EL (cell line): Measurements from ENCODE around the gene EPHA10.
"Not testable (repeated sequence)": the region's sequence is repeated elsewhere in the genome, so short reads cannot be mapped to it uniquely, and the experiment has no call there.

Source experiments
- DNase-seq: peaks from one replicate; pipeline ENCODE4 v3.0.0-alpha.2; 2016

The EPHA10 gene

DNA sequence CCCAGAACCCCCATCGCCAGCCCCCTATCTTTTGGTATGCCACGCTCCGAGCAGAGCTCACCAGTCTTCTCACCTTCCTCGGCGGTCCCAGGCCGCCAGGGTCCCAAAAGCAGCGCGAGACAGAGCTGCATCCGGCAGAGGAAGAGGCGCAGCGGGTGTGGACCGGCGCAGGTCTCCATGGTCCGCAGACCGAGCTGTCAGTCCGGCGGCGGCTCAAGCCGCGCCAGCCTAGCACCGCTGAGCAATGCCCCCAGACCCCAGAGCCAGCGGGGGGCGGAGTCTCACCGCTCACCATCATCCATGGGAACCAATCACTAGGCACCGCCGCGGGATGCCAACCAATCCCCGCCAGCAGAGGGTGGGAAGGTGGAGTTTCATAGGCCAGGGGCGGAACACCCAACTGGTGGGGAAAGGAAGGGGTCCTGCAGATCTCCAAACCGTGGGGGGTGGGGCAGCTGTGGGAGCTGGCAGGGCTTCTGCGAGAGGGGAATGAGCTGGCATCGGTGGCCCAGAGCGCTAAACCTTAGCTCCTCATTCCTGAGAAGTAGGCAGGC, at the start of gene EPHA10:
Gene EPHA10, minus strand, starts transcription at position 233 of the 554 bp plus-strand sequence. Its CDS starts 54 bp downstream, at position 179.
- DNase-seq = no peak

DNA sequence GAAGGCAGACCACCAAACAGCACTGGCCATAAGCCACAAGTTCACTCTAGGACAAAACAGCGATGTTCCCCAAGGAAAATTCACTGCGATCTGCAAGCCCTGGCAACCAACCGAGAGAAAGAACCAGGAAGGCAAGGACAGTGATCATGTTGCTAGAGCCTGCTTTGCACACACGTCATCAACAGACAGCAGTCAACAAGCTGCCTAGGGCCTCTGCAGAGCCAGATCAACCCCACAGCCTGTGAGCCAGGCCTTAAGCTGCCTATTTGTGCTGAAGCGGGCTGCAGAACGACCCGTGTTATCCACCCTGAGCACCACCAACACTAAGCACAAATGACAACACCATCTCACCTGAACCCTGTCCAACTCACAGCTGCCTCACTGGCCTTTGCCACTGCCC, 49.3 kb upstream of the EPHA10 start:
- no peak for DNase-seq

DNA sequence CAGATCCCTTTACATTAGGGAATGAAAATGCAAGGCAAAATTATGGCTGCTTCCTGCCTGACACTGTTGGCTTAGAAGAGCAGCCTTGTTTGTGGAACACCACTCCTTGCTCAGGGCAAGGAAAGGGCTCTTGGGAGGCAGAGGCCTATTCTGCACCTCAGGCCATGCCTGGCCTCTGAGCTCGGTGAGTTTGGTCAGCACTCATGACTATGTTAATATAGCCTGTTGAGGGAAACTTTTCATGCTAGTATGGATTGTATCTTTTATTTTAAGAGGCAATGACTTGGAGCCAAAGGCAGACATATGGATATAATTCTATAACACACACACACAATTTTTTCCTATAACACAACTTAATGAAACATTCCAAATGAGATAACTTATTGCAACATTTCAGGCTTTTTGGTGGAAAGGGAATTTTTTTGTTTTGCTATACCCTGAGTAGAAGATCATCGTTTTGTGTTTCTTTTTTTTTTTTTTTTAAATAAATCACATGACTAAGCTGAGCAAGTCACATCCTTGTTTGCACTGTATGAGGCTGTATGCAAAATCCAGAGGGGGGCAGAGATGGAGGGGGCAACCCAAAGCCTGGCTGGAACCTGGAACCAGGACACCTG, 48.7 kb upstream of the EPHA10 start:
- DNase-seq = no peak

DNA sequence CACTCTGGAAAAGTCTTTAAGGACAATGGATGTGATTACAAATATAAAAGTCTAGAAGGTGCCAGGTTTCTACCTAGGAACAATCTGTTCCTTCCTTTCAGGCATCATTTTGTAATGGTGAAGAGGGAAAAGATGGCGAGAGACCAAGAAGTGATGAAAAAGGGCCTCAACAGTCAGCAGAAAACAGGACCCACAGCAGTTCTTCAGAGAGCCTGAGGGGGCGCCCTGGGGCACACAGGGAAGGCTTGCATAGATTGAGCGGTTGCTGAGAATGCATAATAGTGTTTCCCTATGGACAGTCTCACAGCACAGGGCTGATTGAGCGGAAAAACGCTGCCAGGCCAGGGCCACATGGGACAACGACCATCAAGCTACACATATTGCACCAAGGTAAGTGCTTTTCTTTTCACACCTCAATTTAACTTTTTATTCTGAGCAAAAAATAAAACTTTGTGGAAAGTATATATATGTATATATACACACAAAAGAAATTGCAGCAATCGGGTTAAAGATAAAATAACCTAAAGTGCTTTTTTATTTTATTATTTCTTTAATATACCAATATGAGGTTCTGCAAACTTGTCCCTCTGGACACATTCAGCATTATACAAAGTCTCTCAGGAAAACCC, 46.2 kb upstream of the EPHA10 start:
- peak; percentile 77 for DNase-seq

DNA sequence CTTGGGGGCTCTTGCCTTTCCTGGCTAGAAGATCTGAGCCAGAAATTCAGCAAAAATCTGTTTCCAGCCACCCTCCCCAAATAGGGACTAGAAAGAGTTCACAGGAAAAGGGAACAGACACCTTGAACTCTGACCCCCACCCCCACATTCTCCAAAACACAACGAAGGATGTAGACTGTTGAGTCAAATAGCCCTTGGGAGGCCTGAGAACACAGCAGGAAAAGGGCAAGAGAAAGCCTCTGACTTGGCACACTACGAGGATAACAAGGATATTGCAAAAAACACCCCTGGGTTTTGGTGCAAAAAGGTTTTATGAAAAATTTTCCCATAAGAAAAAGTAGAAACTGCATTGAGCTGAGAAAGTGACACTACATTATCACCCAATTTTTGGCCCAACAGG, 45.0 kb upstream of the EPHA10 start:
- no peak for DNase-seq

DNA sequence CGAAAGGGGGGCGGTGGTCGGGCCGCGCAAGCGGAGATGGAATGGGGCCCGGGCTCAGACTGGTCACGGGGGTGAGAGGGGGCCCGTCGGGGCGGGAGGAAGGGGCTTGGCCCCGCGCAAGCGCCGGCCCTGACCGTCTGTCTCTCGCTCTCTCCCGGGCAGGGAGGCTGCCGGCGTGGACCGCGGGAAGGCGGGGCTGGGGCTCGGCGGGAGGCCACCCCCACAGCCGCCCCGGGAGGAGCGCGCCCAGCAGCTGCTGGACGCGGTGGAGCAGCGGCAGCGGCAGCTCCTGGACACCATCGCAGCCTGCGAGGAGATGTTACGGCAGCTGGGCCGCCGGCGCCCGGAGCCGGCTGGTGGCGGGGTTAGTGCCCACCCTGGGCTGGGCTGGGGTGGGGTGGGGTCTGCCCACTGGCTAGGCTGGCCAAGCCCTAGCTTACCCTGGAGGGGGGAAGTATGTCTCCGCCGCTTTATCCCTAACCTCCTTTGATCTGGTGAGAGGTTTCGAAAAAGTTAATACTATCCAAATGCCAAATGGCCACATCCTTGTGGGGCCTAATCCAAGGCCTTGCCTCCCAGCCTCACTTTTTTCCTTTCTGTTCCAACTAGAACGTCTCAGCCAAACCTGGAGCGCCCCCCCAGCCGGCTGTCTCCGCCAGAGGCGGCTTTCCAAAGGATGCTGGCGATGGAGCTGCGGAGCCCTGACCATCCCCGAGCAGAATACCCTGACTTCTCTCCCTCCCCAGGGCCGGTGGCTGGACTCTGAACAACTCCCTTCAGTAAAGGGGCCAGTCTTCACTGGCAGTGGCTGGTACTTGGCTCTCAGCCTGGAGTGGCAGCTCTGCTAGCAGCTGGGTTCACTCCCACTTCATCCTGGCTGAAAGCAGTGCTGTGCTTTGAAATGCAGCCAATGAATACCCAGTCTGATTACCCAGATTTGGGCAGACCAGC, 43.7 kb upstream of the EPHA10 start:
- DNase-seq = peak; percentile 81

DNA sequence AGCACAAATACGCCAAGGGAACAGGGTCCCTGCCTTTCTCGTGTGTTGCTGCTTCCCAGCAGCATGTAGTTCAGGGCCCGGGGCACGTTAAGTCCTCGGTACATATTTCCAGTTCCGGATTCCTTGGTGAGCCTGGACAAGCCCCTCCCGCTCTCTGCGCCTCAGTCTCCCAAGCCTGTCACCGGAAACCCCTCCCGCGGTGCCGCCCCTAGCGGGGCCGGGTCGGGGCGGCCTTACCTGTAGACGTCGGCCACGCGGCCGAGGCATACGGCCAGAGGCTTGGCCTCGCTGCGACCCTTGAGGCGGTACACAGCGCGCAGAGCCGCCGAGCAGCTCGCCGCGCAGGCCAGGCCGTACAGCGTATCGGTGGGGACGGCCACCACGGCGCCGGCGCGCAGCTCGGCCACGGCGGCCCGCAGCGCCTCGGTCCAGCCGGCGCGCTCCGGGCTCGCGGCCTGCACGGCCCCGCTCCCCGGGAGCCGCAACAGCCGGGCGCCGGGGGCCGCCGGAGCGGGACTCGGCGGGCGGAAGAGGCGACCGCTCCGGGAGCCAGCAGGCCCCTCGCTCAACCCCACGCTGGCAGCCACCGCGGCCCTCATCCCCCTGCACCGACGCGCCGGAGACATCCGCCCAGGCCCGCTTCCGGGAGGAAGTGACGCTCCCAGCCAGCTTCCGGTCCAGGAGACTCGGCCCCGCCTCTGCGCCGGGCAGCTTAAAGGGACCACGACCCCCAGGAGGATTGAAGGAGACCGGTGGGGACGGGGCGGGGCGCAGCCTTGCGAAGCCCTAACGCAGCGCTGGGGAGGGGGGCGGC, 42.8 kb upstream of the EPHA10 start, which contains the start of the genes C1orf122 and YRDC:
Gene C1orf122, plus strand, starts transcription at position 236 of the 814 bp plus-strand sequence. CDS start 615 bp downstream, outside the sequence.
Gene YRDC, minus strand, starts transcription at position 654 of the 814 bp plus-strand sequence. Its CDS starts 28 bp downstream, at position 626.
- peak; percentile 93 for DNase-seq

DNA sequence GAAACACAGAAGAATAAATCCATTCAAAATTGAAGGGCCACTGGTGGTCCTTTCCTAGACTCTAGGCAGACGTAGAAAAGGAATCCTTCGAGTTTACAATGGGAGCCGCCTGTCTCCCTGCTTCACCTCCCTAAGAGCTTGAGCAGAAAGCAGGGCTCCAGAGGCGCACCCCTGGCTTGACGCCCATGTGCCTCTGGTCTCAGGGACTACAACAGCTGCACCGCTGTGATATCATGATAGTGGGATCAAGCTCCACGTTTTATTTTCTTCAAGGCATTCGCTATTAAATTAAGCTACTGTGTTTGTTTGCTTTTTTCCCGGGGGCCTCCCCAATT, 42.3 kb upstream of the EPHA10 start:
- no peak for DNase-seq

DNA sequence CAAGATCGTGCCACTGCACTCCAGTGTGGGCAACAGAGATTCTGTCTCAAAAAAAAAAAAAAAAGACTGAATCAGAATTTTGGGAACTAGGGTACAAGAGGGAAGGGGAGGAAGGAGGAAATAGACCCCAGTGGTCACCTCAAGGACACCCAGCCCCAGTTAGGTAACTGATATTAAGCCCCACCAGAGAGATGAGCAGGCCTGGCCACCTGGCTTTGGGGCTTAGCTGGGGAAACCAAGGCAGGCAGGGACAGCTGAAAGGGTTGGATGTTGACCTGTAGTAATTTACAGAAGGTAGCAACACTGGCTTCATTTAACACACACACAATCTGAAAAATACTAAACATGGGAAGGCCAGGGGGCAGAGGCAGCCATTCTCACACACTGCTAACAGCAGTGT, 37.5 kb upstream of the EPHA10 start:
- no peak for DNase-seq

DNA sequence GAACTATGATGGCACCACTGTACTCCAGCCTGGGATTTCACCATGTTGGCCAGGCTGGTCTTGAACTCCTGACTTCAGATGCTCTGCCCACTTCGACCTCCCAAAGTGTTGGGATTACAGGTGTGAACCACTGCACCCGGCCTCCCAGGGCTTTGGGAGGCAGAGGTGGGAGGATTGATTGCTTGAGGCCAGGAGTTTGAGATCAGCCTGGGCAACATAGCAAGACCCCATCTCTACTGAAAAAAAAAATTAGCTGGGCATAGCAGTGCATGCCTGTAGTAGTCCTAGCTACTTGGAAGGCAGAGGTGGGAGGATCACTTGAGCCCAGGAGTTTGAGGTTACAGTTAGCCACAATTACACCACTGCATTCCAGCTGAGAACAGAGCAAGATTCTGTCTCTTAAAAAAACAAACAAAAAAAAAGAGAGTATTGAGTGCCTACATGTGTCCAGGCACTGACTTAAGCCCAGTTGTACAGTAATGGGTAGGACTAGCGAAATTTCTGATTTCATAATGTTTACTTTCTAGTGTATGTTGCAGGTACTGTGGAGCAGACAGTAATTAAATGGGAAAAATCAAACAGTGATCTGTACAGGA, 32.9 kb upstream of the EPHA10 start:
- peak; percentile 44 for DNase-seq

DNA sequence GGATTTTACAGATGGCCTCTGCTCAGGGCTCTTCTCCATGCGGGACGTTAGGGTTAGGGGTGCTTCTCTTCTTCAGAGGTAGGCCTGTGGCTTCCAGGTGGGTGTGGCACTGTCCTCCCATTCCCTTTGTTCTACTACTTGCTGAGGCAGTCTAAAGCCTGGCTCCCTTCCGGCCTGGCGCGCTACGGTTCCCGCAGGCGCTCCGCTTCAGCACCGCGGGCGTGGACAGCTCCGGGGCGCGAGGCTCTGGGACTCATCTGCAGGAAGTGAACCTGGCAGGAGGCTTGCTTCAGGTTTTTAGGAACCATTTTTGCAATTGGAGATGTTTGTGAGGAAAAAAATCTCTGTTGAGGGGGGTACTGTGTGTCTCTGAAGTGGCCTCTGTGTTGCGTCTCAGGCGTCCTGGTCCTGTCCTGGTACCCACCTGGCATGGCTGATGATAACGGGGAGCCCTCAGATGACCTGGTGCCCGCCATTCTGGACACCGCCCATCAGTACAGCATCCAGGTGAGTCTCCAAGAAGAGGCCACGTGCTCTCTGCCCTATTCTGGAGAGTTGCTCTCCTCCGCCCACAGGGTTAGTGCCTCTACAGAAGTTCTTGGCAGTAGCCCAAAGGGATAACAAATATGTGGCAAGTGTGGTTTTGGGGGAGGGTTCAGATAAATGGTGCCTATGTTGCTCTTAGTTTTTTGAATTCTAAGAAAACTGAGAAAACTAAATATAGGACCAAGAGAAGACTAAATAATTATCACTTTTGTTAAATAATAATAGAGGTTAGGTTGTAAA, 30.6 kb upstream of the EPHA10 start:
- no peak for DNase-seq

DNA sequence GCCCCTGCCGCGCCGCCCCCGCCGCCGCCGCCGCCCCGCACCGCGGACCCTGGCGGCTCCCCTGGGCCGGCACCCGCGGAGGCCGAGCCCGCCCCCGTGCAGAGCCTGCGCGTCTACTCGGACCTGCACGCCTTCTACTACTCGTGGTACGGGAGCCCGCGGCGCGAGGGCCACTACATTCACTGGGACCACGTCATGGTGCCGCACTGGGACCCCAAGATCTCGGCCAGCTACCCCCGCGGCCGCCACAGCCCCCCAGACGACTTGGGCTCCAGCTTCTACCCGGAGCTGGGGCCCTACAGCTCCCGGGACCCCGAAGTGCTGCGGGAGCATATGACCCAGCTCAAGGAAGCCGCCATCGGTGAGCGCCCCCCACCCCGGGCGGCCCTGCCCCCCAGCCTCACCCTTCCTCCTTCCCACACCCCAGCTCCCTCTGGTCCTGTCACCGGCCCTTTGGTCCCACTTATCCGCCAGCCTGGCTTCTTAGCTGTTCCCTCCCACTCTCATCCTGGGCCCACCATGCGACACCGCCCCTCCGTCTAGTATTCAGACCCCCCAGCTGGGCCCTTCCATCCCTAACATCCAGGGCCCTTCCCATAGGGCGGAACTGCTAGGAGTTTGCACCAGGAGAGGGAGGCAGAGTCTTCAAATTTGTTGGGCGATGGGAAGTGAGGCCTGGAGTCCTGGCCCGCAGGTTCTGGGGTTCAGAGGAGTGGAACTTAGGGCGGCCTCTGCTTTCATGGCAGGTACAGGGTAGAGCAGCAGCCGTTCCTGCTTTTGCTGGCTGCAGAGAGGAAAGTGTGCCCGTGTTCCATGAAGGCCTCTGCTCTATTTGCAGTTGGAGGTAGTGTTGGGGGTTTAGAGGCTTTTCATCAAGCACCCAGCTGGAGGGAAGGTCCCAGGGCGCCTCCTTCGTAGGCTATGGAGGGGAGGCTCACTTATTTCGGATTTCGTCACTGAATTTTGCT, 29.7 kb upstream of the EPHA10 start:
- no peak for DNase-seq

DNA sequence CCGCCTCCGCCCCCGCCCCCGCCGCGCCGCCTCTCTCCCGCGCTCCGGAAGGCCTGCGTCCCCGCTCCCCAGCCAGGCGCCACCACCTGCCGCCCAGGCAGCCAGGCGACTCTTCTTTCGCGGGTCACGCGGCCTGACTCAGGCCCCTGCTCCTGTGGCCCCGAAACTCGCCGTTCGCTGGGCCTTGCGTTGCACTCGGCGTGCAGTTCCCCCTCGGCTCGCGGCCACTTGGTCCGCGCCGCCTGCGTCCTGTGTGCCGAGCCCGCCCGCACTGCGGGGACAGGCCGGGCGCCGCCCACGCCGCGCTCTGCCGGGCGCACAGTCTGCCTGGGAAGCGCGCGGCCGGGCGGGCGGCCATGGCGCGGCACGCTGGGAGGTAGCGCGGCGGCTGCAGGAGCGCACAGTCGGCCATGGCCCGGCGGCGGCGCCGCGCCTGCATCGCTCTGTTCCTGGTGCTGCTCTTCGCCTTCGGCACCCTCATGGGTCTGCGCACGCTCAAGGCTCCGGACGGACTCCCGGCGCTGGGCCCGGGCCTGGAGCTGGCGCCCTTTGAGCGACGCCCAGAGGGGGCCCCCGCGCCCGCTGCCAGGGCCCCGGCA, 29.0 kb upstream of the EPHA10 start, which contains the start of gene MANEAL:
Gene MANEAL, plus strand, starts transcription at position 75 of the 599 bp plus-strand sequence. Its CDS starts 336 bp downstream, at position 411.
- peak; percentile 61 for DNase-seq

DNA sequence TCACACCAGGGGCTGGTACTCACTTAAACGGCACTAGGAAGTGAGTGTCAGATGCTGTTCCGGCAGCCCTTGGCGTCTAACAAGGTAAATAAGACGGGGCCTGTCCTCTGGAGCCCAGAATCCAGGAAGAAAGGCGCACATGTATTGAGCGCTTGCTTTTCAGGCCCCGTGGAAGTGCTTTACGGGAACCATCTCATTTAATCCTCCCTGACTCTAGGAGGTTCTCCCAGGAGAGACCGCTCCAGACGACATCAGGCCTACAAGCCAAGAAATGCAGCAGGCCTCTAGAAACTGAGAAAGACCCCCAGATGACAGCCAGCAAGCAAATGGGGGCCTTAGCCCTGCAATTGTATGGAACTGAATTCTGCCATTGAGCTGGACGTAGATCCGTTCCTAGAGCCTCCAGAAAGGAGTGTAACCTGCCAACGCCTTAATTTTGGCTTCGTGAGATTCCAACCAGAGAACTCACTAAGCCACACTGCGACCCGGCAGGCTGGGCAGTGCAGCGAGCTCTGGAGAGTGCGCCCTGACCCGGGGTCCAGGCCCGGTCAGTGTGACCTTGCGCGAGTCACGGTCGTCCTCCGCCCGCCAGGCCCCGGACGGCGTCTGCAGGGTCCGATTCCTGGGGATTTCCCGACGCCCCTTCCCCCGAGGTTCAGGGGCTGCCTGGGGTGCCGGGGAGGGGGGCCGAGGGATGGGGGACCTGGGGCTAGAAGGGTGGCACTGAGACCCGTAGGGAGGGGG, 28.2 kb upstream of the EPHA10 start:
- DNase-seq = no peak

DNA sequence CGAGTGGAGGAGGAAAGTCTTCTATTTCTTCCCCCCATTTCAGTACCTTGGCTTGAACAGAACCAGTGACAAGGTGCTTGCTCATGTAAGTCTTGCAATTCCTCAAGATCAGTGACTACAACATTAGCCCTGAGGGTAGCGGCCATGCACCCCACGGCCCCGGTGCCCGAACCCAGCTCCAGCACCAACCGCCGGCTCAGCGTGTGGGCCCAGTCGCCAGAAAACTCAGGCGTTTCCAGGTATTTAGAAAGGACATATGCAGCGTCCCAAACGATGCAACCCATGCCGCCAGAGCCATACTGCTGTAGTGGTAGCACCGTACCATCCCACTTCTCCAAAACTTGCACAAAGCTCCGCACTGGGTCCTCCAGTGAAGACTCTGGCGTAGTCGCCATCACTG, 17.6 kb upstream of the EPHA10 start:
- no peak for DNase-seq

DNA sequence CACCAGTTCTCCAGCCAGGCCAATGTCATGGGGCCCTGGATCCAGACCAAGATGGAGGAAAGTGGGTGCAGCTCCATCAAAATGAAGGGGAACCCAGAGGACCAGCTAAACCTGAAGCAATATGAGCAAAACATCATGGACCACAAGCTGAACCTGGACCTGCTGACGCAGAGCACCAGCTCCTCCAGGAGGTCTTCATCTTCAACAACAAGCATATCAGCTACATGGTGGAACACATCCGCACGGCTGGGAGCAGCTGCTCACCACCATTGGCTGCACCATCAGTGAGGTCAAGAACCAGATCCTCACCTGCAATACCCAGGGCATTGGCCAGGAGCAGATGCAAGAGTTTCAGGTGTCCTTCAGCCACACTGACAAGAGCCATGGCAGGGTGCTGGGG, 13.7 kb upstream of the EPHA10 start:
- no peak for DNase-seq

DNA sequence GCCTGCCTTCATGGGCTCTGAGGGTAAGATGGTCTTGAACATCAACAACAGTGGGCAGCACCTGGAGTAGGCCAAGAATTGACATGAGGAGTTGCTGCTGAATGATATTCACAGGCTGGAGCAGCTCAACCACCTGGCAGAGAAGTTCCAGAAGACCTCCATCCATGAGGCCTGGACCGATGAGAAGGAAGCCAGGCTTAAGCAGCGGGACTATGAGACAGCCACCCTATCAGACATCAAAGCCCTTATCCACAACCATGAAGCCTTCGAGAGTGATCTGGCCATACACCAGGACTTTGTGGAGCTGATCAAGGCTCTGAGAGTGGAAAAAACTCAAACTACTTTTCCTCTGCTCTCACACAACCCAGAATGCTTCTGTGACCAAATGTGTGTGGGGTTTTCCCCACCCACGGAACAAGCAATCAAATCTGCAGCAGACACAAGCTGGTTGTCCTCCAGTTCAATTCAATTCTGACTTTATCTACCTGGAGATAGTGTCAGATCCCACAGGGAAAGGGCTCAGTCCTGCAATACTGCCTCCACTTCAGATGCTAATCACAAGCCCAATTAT, 12.1 kb upstream of the EPHA10 start:
- DNase-seq = no peak

DNA sequence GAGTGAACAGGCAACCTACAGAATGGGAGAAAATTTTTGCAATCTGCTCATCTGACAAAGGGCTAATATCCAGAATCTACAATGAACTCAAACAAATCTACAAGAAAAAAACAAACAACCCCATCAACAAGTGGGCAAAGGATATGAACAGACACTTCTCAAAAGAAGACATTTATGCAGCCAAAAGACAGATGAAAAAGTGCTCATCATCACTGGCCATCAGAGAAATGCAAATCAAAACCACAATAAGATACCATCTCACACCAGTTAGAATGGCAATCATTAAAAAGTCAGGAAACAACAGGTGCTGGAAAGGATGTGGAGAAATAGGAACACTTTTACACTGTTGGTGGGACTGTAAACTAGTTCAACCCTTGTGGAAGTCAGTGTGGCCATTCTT, 6.5 kb upstream of the EPHA10 start:
- DNase-seq = not testable (repeated sequence)
